HG03045 (cell line): ENCODE data around the gene SERINC5.
"Not testable (repeated sequence)": the region's sequence is repeated elsewhere in the genome, so short reads cannot be mapped to it uniquely, and the experiment has no call there.

ENCODE experiments used
- ATAC-seq: cut with Tn5 transposase; IDR thresholded peaks from one replicate; pipeline ENCODE4 v1.9.1; 2021; ENCODE audit warnings: mild to moderate bottlenecking, moderate library complexity; ENCODE audit not compliant: unreplicated experiment

The SERINC5 gene

GRCh38 chr5:80255811-80256712, at the start of gene SERINC5:
TSS of gene SERINC5 (minus strand) at chr5:80256048. CDS start at chr5:80255922, 126 bp downstream.
- peak; percentile 85 for ATAC-seq

- no peak for ATAC-seq
These were observed 46.8 kb upstream of the SERINC5 start for GRCh38 chr5:80302636-80303035.

- ATAC-seq, result not testable (repeated sequence)
These were observed 45.5 kb upstream of the SERINC5 start for GRCh38 chr5:80301342-80301741.

- not testable (repeated sequence) for ATAC-seq
These were observed 44.9 kb upstream of the SERINC5 start for GRCh38 chr5:80300796-80301195.

GRCh38 chr5:80300125-80300524, 44.3 kb upstream of the SERINC5 start:
- ATAC-seq, result no peak

GRCh38 chr5:80299601-80300000, 43.8 kb upstream of the SERINC5 start:
- ATAC-seq, result no peak

GRCh38 chr5:80296121-80296520, 40.3 kb upstream of the SERINC5 start:
- no peak for ATAC-seq

GRCh38 chr5:80291761-80292160, 35.9 kb upstream of the SERINC5 start:
- ATAC-seq, result no peak

GRCh38 chr5:80289320-80289719, 33.5 kb upstream of the SERINC5 start:
- ATAC-seq, result no peak

- no peak for ATAC-seq
These were observed 32.3 kb upstream of the SERINC5 start for GRCh38 chr5:80288177-80288576.

- no peak for ATAC-seq
These were observed 28.9 kb upstream of the SERINC5 start for GRCh38 chr5:80284720-80285119.

- no peak for ATAC-seq
These were observed 27.5 kb upstream of the SERINC5 start for GRCh38 chr5:80283360-80283759.

- ATAC-seq, result no peak
These were observed 26.2 kb upstream of the SERINC5 start for GRCh38 chr5:80282054-80282453.

GRCh38 chr5:80277191-80277590, 21.3 kb upstream of the SERINC5 start:
- no peak for ATAC-seq

GRCh38 chr5:80276186-80276585, 20.3 kb upstream of the SERINC5 start:
- no peak for ATAC-seq

GRCh38 chr5:80275347-80275746, 19.5 kb upstream of the SERINC5 start:
- ATAC-seq, result no peak

- not testable (repeated sequence) for ATAC-seq
These were observed 14.7 kb upstream of the SERINC5 start for GRCh38 chr5:80270543-80270942.

GRCh38 chr5:80269991-80270438, 14.2 kb upstream of the SERINC5 start:
- ATAC-seq, result no peak

GRCh38 chr5:80268916-80269315, 13.1 kb upstream of the SERINC5 start:
- no peak for ATAC-seq

- ATAC-seq, result no peak
These were observed 10.7 kb upstream of the SERINC5 start for GRCh38 chr5:80266566-80266965.

- no peak for ATAC-seq
These were observed 4.6 kb upstream of the SERINC5 start for GRCh38 chr5:80260461-80260860.

- ATAC-seq, result no peak
These were observed 3.8 kb upstream of the SERINC5 start for GRCh38 chr5:80259511-80260203.
